HEK293T (cell line): ENCODE results near the gene CAB39L.

Experiments used
- CTCF ChIA-PET: fragments of 350-600 bp; formaldehyde crosslinking; extraction: SDS; loops from one replicate; lab custom pipeline; 2021; ENCODE audit warnings: antibody characterized with exemption, inconsistent platforms; lab: Yijun Ruan, JAX
- POLR2A ChIA-PET: fragments of 350-600 bp; formaldehyde crosslinking; extraction: SDS; loops from one replicate; lab custom pipeline; 2020; ENCODE audit warnings: antibody characterized with exemption, inconsistent platforms; lab: Yijun Ruan, JAX
- DNase-seq: peaks from one replicate; pipeline ENCODE4 v3.0.0; 2012; ENCODE audit warnings: mixed read lengths; ENCODE audit errors: extremely low spot score
- ARNT ChIP-seq: fragments of 450-650 bp; IDR thresholded peaks from 2 replicates; pipeline ENCODE4 v1.6.1; 2017; ENCODE audit warnings: mild to moderate bottlenecking
- BHLHE40 ChIP-seq: fragments of 450-650 bp; IDR thresholded peaks from 2 replicates; pipeline ENCODE4 v1.6.1; 2016; ENCODE audit warnings: mild to moderate bottlenecking, moderate library complexity, borderline replicate concordance
- CTBP1 ChIP-seq: fragments of 450-650 bp; IDR thresholded peaks from 2 replicates; pipeline ENCODE4 v1.6.1; 2016; ENCODE audit warnings: borderline replicate concordance
- ELF4 ChIP-seq: fragments of 450-650 bp; IDR thresholded peaks from 2 replicates; pipeline ENCODE4 v1.6.1; 2017; ENCODE audit warnings: antibody characterized with exemption
- FOXA1 ChIP-seq: fragments of 450-650 bp; IDR thresholded peaks from 2 replicates; pipeline ENCODE4 v1.6.1; 2016; ENCODE audit warnings: mild to moderate bottlenecking
- FOXK2 ChIP-seq: fragments of 450-650 bp; IDR thresholded peaks from 2 replicates; pipeline ENCODE4 v1.6.1; 2016; ENCODE audit warnings: mild to moderate bottlenecking
- FOXM1 ChIP-seq: fragments of 450-650 bp; IDR thresholded peaks from 2 replicates; pipeline ENCODE4 v1.6.1; 2017; ENCODE audit warnings: mild to moderate bottlenecking, borderline replicate concordance
- HDGF ChIP-seq: fragments of 450-650 bp; IDR thresholded peaks from 2 replicates; pipeline ENCODE4 v1.6.1; 2017; ENCODE audit warnings: antibody characterized with exemption, borderline replicate concordance
- L3MBTL2 ChIP-seq: fragments of 450-650 bp; conservative IDR thresholded peaks from 2 replicates; pipeline ENCODE4 v1.6.1; 2016; ENCODE audit warnings: mild to moderate bottlenecking
- LEF1 ChIP-seq: fragments of 450-650 bp; IDR thresholded peaks from 2 replicates; pipeline ENCODE4 v1.6.1; 2017; ENCODE audit warnings: mild to moderate bottlenecking, borderline replicate concordance
- NFRKB ChIP-seq: fragments of 450-650 bp; IDR thresholded peaks from 2 replicates; pipeline ENCODE4 v1.6.1; 2016; ENCODE audit warnings: mild to moderate bottlenecking, moderate library complexity
- SP1 ChIP-seq: fragments of 450-650 bp; IDR thresholded peaks from 2 replicates; pipeline ENCODE4 v1.6.1; 2017
- SUZ12 ChIP-seq: fragments of 450-650 bp; IDR thresholded peaks from 2 replicates; pipeline ENCODE4 v1.6.1; 2016; ENCODE audit warnings: mild to moderate bottlenecking
- TARDBP ChIP-seq: fragments of 450-650 bp; IDR thresholded peaks from 2 replicates; pipeline ENCODE4 v1.6.1; 2016
- ZNF384 ChIP-seq: fragments of 450-650 bp; IDR thresholded peaks from 2 replicates; pipeline ENCODE4 v1.6.1; 2016
- TF ChIP-seq, protein P1 (sequence below): fragments of 450-650 bp; IDR thresholded peaks from 2 replicates; pipeline ENCODE4 v1.6.1; 2016

The CAB39L gene

DNA sequence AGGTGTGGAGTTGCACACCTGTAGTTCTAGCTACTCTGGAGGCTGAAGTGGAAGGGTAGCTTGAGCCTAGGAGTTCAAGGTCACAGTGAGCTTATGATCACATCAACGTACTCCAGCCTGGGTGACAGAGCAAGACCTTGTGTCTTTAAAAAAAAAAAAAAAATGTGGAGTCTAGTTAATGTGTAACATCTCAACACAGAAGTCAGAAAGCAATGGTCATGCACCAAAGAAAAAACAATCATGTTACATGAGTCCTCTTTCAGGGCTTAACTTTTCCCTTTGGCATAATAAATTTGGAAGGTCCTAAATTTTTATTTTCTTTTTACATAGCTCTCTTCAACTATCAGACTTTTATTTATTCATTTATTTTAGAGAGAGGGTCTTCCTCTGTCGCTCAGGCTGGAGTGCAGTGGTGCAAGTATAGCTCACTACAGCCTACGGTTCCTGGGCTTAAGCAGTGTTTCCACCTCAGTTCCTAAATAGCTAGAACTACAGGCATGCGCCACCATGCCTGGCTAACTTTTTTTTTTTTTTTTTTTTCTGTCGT lies 22.5 kb upstream of the CAB39L start:
- no peak for DNase-seq
- ChIA-PET CTCF (no interaction called here), POLR2A (interaction anchor here (1.8 kb wide), 1 partner anchor 23 kb away, joined by 4 read pairs; the partner anchor contains the start of genes CAB39L and SETDB2)
- TF ChIP-seq SUZ12 = no peak
- no peak for TF ChIP-seq ARNT
- TF ChIP-seq L3MBTL2 = no peak
- no peak for TF ChIP-seq LEF1
- no peak for TF ChIP-seq HDGF
- no peak for TF ChIP-seq FOXK2
- no peak for TF ChIP-seq FOXA1
- TF ChIP-seq TARDBP = no peak
- TF ChIP-seq ZNF384 = no peak
- no peak for TF ChIP-seq ELF4
- no peak for TF ChIP-seq CTBP1
- no peak for TF ChIP-seq FOXM1
- TF ChIP-seq, protein P1, sequence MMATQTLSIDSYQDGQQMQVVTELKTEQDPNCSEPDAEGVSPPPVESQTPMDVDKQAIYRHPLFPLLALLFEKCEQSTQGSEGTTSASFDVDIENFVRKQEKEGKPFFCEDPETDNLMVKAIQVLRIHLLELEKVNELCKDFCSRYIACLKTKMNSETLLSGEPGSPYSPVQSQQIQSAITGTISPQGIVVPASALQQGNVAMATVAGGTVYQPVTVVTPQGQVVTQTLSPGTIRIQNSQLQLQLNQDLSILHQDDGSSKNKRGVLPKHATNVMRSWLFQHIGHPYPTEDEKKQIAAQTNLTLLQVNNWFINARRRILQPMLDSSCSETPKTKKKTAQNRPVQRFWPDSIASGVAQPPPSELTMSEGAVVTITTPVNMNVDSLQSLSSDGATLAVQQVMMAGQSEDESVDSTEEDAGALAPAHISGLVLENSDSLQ = no peak
- no peak for TF ChIP-seq SP1
- no peak for TF ChIP-seq NFRKB
- TF ChIP-seq BHLHE40 = no peak

DNA sequence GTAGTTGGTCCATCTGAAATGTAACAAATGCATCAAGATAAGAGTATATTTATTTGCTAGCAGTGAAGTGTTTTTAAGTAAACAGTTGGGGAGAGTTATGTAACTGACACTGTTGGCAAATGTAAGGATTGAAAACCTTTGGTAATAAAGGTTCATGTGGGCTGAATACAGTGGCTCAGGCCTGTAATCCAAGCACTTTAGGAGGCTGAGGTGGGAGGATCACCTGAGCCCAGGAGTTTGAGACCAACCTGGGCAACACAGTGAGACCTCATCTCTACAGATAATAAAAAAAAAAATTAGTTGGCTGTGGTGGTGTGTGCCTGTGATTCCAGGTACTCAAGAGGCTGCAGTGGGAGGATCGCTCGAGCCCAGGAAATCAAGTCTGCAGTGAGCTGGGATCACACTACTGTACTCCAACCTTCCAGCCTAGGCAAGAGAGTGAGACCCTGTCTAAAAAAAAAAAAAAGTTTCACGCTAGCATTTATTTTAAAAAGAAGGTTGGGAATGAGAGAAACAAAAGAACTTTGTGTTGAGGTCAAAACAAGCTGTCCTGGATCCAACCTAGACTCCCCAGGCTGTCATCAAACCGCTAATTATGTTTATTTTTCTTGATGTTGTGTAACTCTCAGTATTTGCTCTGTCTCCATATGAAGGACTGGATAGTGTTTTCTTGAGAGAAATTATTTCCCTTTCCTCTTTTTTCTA lies 20.9 kb upstream of the CAB39L start:
- ChIA-PET CTCF (no interaction called here), POLR2A (no interaction called here)
- TF ChIP-seq TARDBP (no peak), FOXM1 (no peak), ARNT (no peak), HDGF (no peak), FOXA1 (no peak), ELF4 (no peak), LEF1 (no peak), BHLHE40 (no peak), CTBP1 (no peak), SUZ12 (no peak), L3MBTL2 (no peak), NFRKB (no peak), FOXK2 (no peak), SP1 (no peak), ZNF384 (no peak)
- TF ChIP-seq, protein P1 = no peak
- no peak for DNase-seq

DNA sequence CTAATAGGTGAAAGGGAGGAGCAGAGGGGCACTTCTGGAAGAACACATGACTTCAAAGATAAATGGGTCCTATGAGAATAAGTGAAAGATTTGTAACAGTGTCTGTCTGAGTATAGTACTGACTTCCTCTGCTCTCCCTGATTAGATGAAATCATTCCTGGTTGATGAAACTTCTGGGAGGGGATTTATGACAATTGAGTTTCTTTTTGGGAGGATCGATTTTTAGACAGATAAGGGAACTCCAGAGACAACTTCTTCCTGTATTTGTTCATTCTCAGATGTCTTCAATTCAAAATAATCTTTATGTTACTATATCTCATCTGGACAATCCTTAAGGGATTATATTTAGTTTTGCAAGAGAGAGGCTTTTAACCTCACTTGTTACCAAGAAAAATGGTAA lies 20.2 kb upstream of the CAB39L start:
- CTCF ChIA-PET = no interaction called here
- TF ChIP-seq, protein P1 = no peak
- TF ChIP-seq ZNF384 (no peak), TARDBP (no peak), ARNT (no peak), ELF4 (no peak), FOXM1 (no peak), SUZ12 (no peak)
- DNase-seq = no peak

DNA sequence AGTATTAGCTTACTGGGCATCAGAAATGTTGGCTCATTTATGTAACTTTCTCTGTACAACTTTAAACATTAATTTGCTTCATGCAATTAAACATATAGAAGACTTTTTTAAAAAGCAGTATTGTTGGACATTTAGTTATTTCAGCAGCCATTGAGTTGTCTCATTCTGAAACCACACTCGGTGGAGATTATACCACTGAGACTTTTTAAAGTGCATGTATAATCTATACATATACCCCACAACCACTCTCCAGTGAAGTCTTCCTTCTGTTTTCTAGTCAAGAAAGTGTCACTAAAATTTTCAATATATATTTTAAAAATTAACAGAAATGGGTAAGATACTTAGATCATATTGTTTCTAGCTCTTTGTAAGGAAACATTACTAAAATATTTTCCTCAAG lies 15.7 kb upstream of the CAB39L start:
- ChIA-PET CTCF (no interaction called here), POLR2A (no interaction called here)
- no peak for DNase-seq
- TF ChIP-seq ARNT = no peak
- no peak for TF ChIP-seq SP1
- TF ChIP-seq, protein P1 = no peak
- no peak for TF ChIP-seq HDGF
- no peak for TF ChIP-seq CTBP1
- TF ChIP-seq SUZ12 = no peak
- no peak for TF ChIP-seq L3MBTL2
- no peak for TF ChIP-seq FOXA1
- TF ChIP-seq FOXK2 = no peak
- no peak for TF ChIP-seq FOXM1
- TF ChIP-seq BHLHE40 = no peak
- no peak for TF ChIP-seq ZNF384
- TF ChIP-seq LEF1 = no peak

More for the DNA sequence above, 20.2 kb upstream of the CAB39L start:
- POLR2A ChIA-PET = no interaction called here

DNA sequence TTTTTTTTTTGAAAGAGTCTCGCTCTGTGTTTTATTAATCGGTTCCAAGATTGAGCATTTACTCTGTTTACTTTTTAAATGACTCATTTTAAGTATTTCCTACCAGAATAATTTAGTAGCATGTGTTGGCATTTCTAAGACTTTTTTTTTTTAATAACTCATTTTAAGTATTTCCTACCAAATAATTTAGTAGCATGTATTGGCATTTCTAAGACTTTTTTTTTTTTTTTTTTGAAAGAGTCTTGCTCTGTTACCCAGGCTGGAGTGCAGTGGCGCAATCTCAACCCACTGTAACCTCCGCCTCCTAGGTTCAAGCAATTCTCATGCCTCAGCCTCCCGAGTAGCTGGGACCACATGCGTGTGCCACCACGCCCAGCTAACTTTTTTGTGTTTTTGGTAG lies 13.4 kb upstream of the CAB39L start:
- CTCF ChIA-PET = interaction anchor here (0.8 kb wide), 1 partner anchor 19 kb away, joined by 3 read pairs; no protein-coding TSS in a partner anchor
- DNase-seq = no peak
- TF ChIP-seq NFRKB (no peak), LEF1 (no peak), FOXA1 (no peak), ELF4 (no peak), CTBP1 (no peak), ARNT (no peak), BHLHE40 (no peak), HDGF (no peak), SP1 (no peak), TARDBP (no peak), FOXK2 (no peak), L3MBTL2 (no peak), FOXM1 (no peak)
- TF ChIP-seq, protein P1 = no peak
- POLR2A ChIA-PET = no interaction called here
